A673 (cell line): ENCODE data around the gene ZNF516. TPM values are rescaled to one million over a fixed set of nuclear protein-coding genes. Genes with fewer than 3 reads are reported as not detected.

Source experiments
- BruUV-seq: library from RNA; stranded (reverse); fragments of 400-500 nt; replicated peaks from 2 replicates; lab custom pipeline; 2021; lab: Mats Ljungman, UMichigan
- CTCF ChIA-PET: fragments of 300-600 bp; sonication (Branson Sonifier 250); formaldehyde crosslinking; loops from one replicate; lab custom pipeline; 2022; ENCODE audit warnings: antibody characterized with exemption; lab: Charles Lee
- POLR2A ChIA-PET: fragments of 300-600 bp; sonication (Branson Sonifier 250); formaldehyde crosslinking; loops from one replicate; lab custom pipeline; 2022; ENCODE audit warnings: antibody characterized with exemption; ENCODE audit not compliant: low non-redundant PET; lab: Charles Lee
- DNase-seq: peaks from one replicate; pipeline ENCODE4 v3.0.0-alpha.2; 2015; ENCODE audit warnings: low spot score
- H3K27ac ChIP-seq: fragments of 200-600 bp; sonication (generic); 2 replicates; pipeline ENCODE4 v1.5.1; 2016; ENCODE audit warnings: mixed run types, low read depth, mild to moderate bottlenecking, mixed read lengths, antibody characterized with exemption, low read length; ENCODE audit not compliant: poor library complexity, severe bottlenecking
- H3K27me3 ChIP-seq: fragments of 200-600 bp; sonication (generic); replicated peaks from 2 replicates; pipeline ENCODE4 v1.6.1; 2017; ENCODE audit warnings: mixed run types, low read depth, mild to moderate bottlenecking, mixed read lengths, antibody characterized with exemption, low read length; ENCODE audit not compliant: insufficient read depth, poor library complexity
- H3K36me3 ChIP-seq: fragments of 200-600 bp; sonication (generic); 2 replicates; pipeline ENCODE4 v1.6.1; 2016; ENCODE audit warnings: mixed run types, mild to moderate bottlenecking, mixed read lengths, antibody characterized with exemption, low read length; ENCODE audit not compliant: insufficient read depth, poor library complexity, severe bottlenecking
- H3K4me1 ChIP-seq: fragments of 200-600 bp; sonication (generic); 2 replicates; pipeline ENCODE4 v1.6.1; 2017; ENCODE audit warnings: mixed run types, mild to moderate bottlenecking, mixed read lengths, antibody characterized with exemption, low read length; ENCODE audit not compliant: insufficient read depth, poor library complexity, severe bottlenecking
- H3K4me3 ChIP-seq: fragments of 200-600 bp; sonication (generic); 2 replicates; pipeline ENCODE4 v1.5.1; 2016; ENCODE audit warnings: low read depth, mixed run types, mild to moderate bottlenecking, mixed read lengths, low read length; ENCODE audit not compliant: poor library complexity, severe bottlenecking
- H3K9me3 ChIP-seq: fragments of 200-600 bp; sonication (generic); 2 replicates; pipeline ENCODE4 v1.6.1; 2016; ENCODE audit warnings: mixed run types, low read depth, mild to moderate bottlenecking, mixed read lengths, antibody characterized with exemption, low read length; ENCODE audit not compliant: poor library complexity, severe bottlenecking
- CTCF ChIP-seq: fragments of 300-800, 200-600 bp; sonication (generic); conservative IDR thresholded peaks from 2 replicates; pipeline ENCODE4 v1.5.1; 2017; ENCODE audit warnings: low read depth, mild to moderate bottlenecking, antibody characterized with exemption, low read length, moderate library complexity, mixed read lengths
- EZH2 ChIP-seq: fragments of 200-600 bp; sonication (generic); IDR thresholded peaks from 2 replicates; pipeline ENCODE4 v1.6.1; 2017; ENCODE audit warnings: borderline replicate concordance, low read depth, mild to moderate bottlenecking, mixed read lengths, antibody characterized with exemption, low read length; ENCODE audit not compliant: poor library complexity, severe bottlenecking
- intact Hi-C: fragments of 100-400 bp; cut with micrococcal nuclease; formaldehyde crosslinking; loops from one replicate; pipeline ENCODE4 v1.10.0; 2022; ENCODE audit not compliant: unreplicated experiment
- total RNA-seq: library from RNA; stranded (reverse); gene quantifications from 2 replicates; pipeline ENCODE4 v1.2.3, GENCODE V29; 2021

The ZNF516 gene
- total RNA-seq, 1 experiment from 2014 or later, result 32.3 TPM

GRCh38 chr18:76379226-76380126 lies 115.6 kb downstream of the ZNF516 start:
- no peak for TF ChIP-seq EZH2
- no peak for TF ChIP-seq CTCF
- ChIA-PET CTCF (no interaction called here), POLR2A (interaction anchor here (0.8 kb wide), 1 partner anchor 97 kb away, joined by 3 read pairs; no protein-coding TSS in a partner anchor)
- intact Hi-C loops, result no loop called here
- Histone ChIP-seq H3K4me1 (no peaks in the 10 kb centered on the region), H3K36me3 (peaks cover 8% of the 10 kb centered on the region), H3K27me3 (no peaks in the 10 kb centered on the region), H3K4me3 (no peak overlapping the region), H3K9me3 (no peaks in the 10 kb centered on the region), H3K27ac (no peak overlapping the region)
- no peak for DNase-seq
- BruUV-seq, result no TSS peak

GRCh38 chr18:76378526-76379215 lies 116.4 kb downstream of the ZNF516 start:
- Histone ChIP-seq H3K36me3 (peaks cover 8% of the 10 kb centered on the region), H3K27me3 (no peaks in the 10 kb centered on the region), H3K4me3 (no peak overlapping the region), H3K9me3 (no peaks in the 10 kb centered on the region), H3K27ac (no peak overlapping the region), H3K4me1 (no peaks in the 10 kb centered on the region)
- intact Hi-C loops, result no loop called here
- CTCF ChIA-PET, result no interaction called here
- no peak for DNase-seq
- POLR2A ChIA-PET, result no interaction called here
- TF ChIP-seq EZH2 (no peak), CTCF (no peak)
- BruUV-seq, result no TSS peak

DNA sequence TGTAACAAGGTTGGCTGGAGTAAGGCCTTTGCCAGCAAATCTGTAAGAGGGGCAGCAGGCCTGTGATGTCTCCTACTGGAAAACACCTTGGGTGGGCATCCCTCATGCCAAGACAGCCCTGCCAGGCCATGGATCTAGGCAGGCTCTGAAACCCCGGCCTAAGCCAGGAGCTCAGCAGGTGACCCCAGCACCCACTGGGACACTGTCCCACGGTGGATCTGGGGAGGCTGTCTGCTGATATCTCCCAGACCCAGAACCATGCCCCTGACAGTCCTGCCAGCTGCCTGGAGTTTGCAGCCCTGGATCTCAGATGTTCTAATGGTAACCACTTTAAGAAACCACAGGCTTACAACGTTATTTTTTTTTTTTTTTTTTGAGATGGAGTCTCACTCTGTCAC lies 117.7 kb downstream of the ZNF516 start:
- DNase-seq, result no peak
- no peak for TF ChIP-seq EZH2
- TF ChIP-seq CTCF, result no peak
- no TSS peak for BruUV-seq
- Histone ChIP-seq H3K4me3 (no peak overlapping the region), H3K27me3 (no peaks in the 10 kb centered on the region), H3K36me3 (peaks cover 8% of the 10 kb centered on the region), H3K27ac (no peak overlapping the region), H3K9me3 (no peaks in the 10 kb centered on the region), H3K4me1 (no peaks in the 10 kb centered on the region)
- ChIA-PET POLR2A (no interaction called here), CTCF (no interaction called here)
- intact Hi-C loops, result no loop called here
